ENCODE data around the gene SAP30.
A peak's percentile ranks its signal among the peaks of the same experiment; 100 is the strongest.

The SAP30 gene

GRCh38 chr4:173415885-173416653 lies 45.3 kb downstream of the SAP30 start:
- no peak for DNase-seq

- DNase-seq, result no peak
Measured at GRCh38 chr4:173417833-173418232, 47.1 kb downstream of the SAP30 start.

GRCh38 chr4:173418639-173419038 lies 47.9 kb downstream of the SAP30 start:
- DNase-seq, result no peak

- DNase-seq, result peak; percentile 61
Measured at GRCh38 chr4:173420324-173420752, 49.6 kb downstream of the SAP30 start.

- no peak for DNase-seq
Measured at GRCh38 chr4:173420801-173421200, 50.0 kb downstream of the SAP30 start.

GRCh38 chr4:173424899-173425805 lies 54.4 kb downstream of the SAP30 start:
- DNase-seq, result no peak

- no peak for DNase-seq
Measured at GRCh38 chr4:173426064-173426463, 55.3 kb downstream of the SAP30 start.
